CD14-positive monocyte (primary cell): ENCODE measurements around the gene HTT-AS. TPM values are rescaled to one million over a fixed set of nuclear protein-coding genes. Genes with fewer than 3 reads are reported as not detected.
A peak's percentile ranks its signal among the peaks of the same experiment; 100 is the strongest.

Experiments
- DNase-seq, 3 donors: peaks; one replicate each; pipeline ENCODE4 v3.0.0-alpha.2; 2011 to 2022
- H2AFZ ChIP-seq: 2 replicates; pipeline ENCODE4 v1.6.0; 2012; ENCODE audit warnings: mild to moderate bottlenecking, low read depth, low read length, inconsistent platforms; ENCODE audit not compliant: insufficient read depth, poor library complexity, severe bottlenecking
- H3K27ac ChIP-seq, 2 donors: 1 replicate in 1 of 2; 2 replicates in 1 of 2; pipeline ENCODE4 v1.5.1; 2012 to 2013; ENCODE audit warnings: low read length in 2 of 2, control low read depth in 1 of 2, inconsistent platforms in 1 of 2, low read depth in 1 of 2, mild to moderate bottlenecking in 1 of 2
- H3K27me3 ChIP-seq, 2 donors: one replicate each; pipeline versions ENCODE4 v1.6.0 to v1.6.1; 2011 to 2013; ENCODE audit warnings: low read length in 2 of 2; ENCODE audit not compliant: control insufficient read depth in 2 of 2, insufficient read depth in 2 of 2
- H3K36me3 ChIP-seq, 2 donors: replicated peaks in 1 of 2; 1 replicate in 1 of 2; 2 replicates in 1 of 2; pipeline versions ENCODE4 v1.5.1 to v1.6.1; 2012 to 2013; ENCODE audit warnings: low read length in 2 of 2, control low read depth in 1 of 2, inconsistent platforms in 1 of 2, mild to moderate bottlenecking in 1 of 2; ENCODE audit not compliant: insufficient read depth in 2 of 2, control insufficient read depth in 1 of 2
- H3K4me1 ChIP-seq, 2 donors: 1 replicate in 1 of 2; 2 replicates in 1 of 2; pipeline versions ENCODE4 v1.5.1 to v1.6.1; 2012 to 2013; ENCODE audit warnings: low read length in 2 of 2, control low read depth in 1 of 2, inconsistent platforms in 1 of 2, mild to moderate bottlenecking in 1 of 2, moderate library complexity in 1 of 2; ENCODE audit not compliant: insufficient read depth in 2 of 2, control insufficient read depth in 1 of 2
- H3K4me2 ChIP-seq: replicated peaks from 2 replicates; pipeline ENCODE3; 2012; ENCODE audit warnings: low read length, moderate library complexity, mild to moderate bottlenecking; ENCODE audit not compliant: poor library complexity, severe bottlenecking; ENCODE audit errors: extremely low read depth
- H3K4me3 ChIP-seq, 3 experiments: fragments of 200-600 bp in 1 of 3; sonication (generic) in 1 of 3; replicated peaks in 1 of 3; 1 replicate in 2 of 3; 2 replicates in 1 of 3; pipeline ENCODE4 v1.5.1; 2011 to 2013; ENCODE audit warnings: low read length in 3 of 3, mild to moderate bottlenecking in 3 of 3, control low read depth in 2 of 3, low read depth in 2 of 3, inconsistent platforms in 1 of 3, moderate library complexity in 1 of 3
- H3K79me2 ChIP-seq: 2 replicates; pipeline ENCODE4 v1.6.0; 2012; ENCODE audit warnings: mild to moderate bottlenecking, control low read depth, inconsistent platforms, low read length, moderate library complexity; ENCODE audit not compliant: insufficient read depth
- H3K9ac ChIP-seq: 2 replicates; pipeline ENCODE4 v1.6.0; 2017; ENCODE audit warnings: low read length, mild to moderate bottlenecking; ENCODE audit not compliant: insufficient read depth, poor library complexity, severe bottlenecking
- H3K9me3 ChIP-seq, 2 donors: replicated peaks in 1 of 2; 1 replicate in 1 of 2; 2 replicates in 1 of 2; pipeline versions ENCODE4 v1.5.1 to v1.6.1; 2012 to 2013; ENCODE audit warnings: low read length in 2 of 2, control low read depth in 1 of 2; ENCODE audit not compliant: control insufficient read depth in 1 of 2, insufficient read depth in 1 of 2
- H4K20me1 ChIP-seq: 2 replicates; pipeline ENCODE4 v1.6.0; 2012; ENCODE audit warnings: mild to moderate bottlenecking, low read length, control low read depth, moderate library complexity; ENCODE audit not compliant: insufficient read depth
- H3K27ac Mint-ChIP-seq, 7 donors: one replicate each; pipeline ENCODE4 v1.8.0; 2020; ENCODE audit warnings: mild to moderate bottlenecking in 7 of 7, mixed read lengths in 7 of 7, moderate library complexity in 6 of 7, inconsistent platforms in 2 of 7
- H3K27me3 Mint-ChIP-seq, 3 donors: one replicate each; pipeline ENCODE4 v1.8.0; 2021 to 2022; ENCODE audit warnings: low read depth in 3 of 3, mild to moderate bottlenecking in 3 of 3, mixed read lengths in 3 of 3, moderate library complexity in 3 of 3, inconsistent platforms in 1 of 3
- H3K36me3 Mint-ChIP-seq, 2 donors: one replicate each; pipeline ENCODE4 v1.8.0; 2020; ENCODE audit warnings: mixed read lengths in 2 of 2, inconsistent platforms in 1 of 2, mild to moderate bottlenecking in 1 of 2
- H3K4me1 Mint-ChIP-seq: one replicate; pipeline ENCODE4 v1.8.0; 2020; ENCODE audit warnings: mild to moderate bottlenecking, mixed read lengths
- H3K4me3 Mint-ChIP-seq, 2 donors: one replicate each; pipeline ENCODE4 v1.8.0; 2020; ENCODE audit warnings: mild to moderate bottlenecking in 2 of 2, mixed read lengths in 2 of 2, moderate library complexity in 1 of 2
- H3K9me3 Mint-ChIP-seq, 7 donors: one replicate each; pipeline ENCODE4 v1.8.0; 2020 to 2022; ENCODE audit warnings: mixed read lengths in 7 of 7, mild to moderate bottlenecking in 6 of 7, moderate library complexity in 6 of 7, inconsistent platforms in 2 of 7
- WGBS: methylation state at CpG from one replicate; pipeline ENCODE4 v1.1.5; 2013; ENCODE audit warnings: missing lambda C conversion rate; ENCODE audit not compliant: insufficient coverage; 5-methylcytosine and 5-hydroxymethylcytosine counted together
- intact Hi-C, 2 donors: fragments of 100-400 bp; cut with micrococcal nuclease; formaldehyde crosslinking; loops; one replicate each; pipeline versions ENCODE4 v1.15.0 to v1.15.1; 2023
- polyA plus RNA-seq, 3 donors: library from polyadenylated mRNA; depleted of rRNA in 1 of 3; unstranded in 2 of 3; stranded (reverse) in 1 of 3; fragments of 300-500 nt in 2 of 3; fragments of >200 nt in 1 of 3; fragmentation: Illumina TruSeq in 2 of 3; gene quantifications; 1 replicate in 2 of 3; 2 replicates in 1 of 3; pipeline ENCODE4 v1.2.3, GENCODE V29; 2012 to 2021
- TF ChIP-seq, protein P1 (sequence below): fragments of 200-600 bp; IDR thresholded peaks from one replicate; pipeline ENCODE4 v1.8.0; 2022; ENCODE audit warnings: antibody characterized with exemption, mild to moderate bottlenecking

The HTT-AS gene
- polyA plus RNA-seq, 3 donors: not detected

DNA sequence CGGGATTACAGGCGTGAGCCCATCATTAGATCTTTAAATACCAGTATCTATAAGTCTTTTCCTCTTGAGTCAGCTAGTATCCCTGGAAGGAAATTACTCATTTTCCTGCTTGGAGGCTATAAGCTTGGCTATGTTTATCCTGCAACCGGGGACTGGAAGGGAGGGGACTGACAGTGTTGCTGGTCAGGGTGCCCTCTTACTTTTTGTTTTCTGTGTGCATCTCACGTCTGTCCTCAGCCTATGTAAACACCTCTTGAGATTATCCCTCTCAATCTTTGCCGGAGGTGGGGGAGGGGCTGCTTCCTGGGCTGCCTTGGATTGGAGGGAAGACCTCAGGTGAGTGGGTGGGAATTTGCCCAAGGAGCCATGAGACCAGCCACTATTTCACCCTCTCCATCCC, 37.1 kb upstream of the HTT-AS start:
- H2AFZ ChIP-seq: no peak overlapping the region
- intact Hi-C loops: no loop called here
- H3K9me3 Mint-ChIP-seq: no peaks in the 10 kb centered on the region
- H3K4me1 Mint-ChIP-seq: peaks cover 7% of the 10 kb centered on the region
- H3K4me2 ChIP-seq: no peak overlapping the region
- TF ChIP-seq, protein P1, sequence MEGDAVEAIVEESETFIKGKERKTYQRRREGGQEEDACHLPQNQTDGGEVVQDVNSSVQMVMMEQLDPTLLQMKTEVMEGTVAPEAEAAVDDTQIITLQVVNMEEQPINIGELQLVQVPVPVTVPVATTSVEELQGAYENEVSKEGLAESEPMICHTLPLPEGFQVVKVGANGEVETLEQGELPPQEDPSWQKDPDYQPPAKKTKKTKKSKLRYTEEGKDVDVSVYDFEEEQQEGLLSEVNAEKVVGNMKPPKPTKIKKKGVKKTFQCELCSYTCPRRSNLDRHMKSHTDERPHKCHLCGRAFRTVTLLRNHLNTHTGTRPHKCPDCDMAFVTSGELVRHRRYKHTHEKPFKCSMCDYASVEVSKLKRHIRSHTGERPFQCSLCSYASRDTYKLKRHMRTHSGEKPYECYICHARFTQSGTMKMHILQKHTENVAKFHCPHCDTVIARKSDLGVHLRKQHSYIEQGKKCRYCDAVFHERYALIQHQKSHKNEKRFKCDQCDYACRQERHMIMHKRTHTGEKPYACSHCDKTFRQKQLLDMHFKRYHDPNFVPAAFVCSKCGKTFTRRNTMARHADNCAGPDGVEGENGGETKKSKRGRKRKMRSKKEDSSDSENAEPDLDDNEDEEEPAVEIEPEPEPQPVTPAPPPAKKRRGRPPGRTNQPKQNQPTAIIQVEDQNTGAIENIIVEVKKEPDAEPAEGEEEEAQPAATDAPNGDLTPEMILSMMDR: no peak
- H3K27me3 Mint-ChIP-seq: peaks cover 0 to 1% (median 0%) of the 10 kb centered on the region in 3 donors
- H4K20me1 ChIP-seq: peaks cover 16% of the 10 kb centered on the region
- H3K9me3 ChIP-seq: no peaks in the 10 kb centered on the region
- peaks cover 91 to 95% of the 10 kb centered on the region in 2 donors for H3K36me3 Mint-ChIP-seq
- no peaks in the 10 kb centered on the region for H3K27me3 ChIP-seq
- no peak for DNase-seq
- 100% methylated on average over 1 of the region's 5 CpGs for WGBS
- H3K4me1 ChIP-seq: peaks cover under 1 to 2% of the 10 kb centered on the region in 2 donors
- H3K27ac Mint-ChIP-seq: peak overlapping the region in 1 of 7 donors; percentile 79
- no peak overlapping the region for H3K4me3 ChIP-seq
- H3K4me3 Mint-ChIP-seq: no peak overlapping the region
- H3K27ac ChIP-seq: no peak overlapping the region
- H3K36me3 ChIP-seq: peaks cover 85 to 96% of the 10 kb centered on the region in 2 donors
- H3K79me2 ChIP-seq: no peaks in the 10 kb centered on the region
- H3K9ac ChIP-seq: no peak overlapping the region

DNA sequence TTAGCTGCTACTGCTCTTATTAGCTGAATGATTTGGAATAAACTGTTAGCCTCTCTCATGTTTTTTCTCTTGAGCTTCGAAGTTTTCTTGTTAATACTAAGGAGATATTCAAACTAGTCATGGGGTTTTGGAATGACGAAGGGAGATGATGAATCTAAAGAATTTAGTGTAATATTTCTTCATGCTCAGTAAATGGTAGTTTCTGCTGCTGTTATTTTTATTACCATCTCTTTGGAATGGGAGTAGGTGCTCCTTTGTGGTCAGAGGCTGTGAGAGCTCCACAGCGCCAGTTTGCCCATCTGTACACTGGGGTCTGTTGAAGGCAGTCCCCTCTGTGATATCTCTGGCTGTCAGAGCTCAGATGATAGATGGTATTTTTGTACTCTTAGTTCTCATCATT, 33.9 kb upstream of the HTT-AS start:
- no peaks in the 10 kb centered on the region for H3K9me3 ChIP-seq
- H3K4me2 ChIP-seq: no peak overlapping the region
- no CpG with 5 or more reads among the region's 3 CpGs for WGBS
- Mint-ChIP-seq H3K27me3 (peaks cover 0 to 3% (median 1%) of the 10 kb centered on the region in 3 donors), H3K27ac (peak overlapping the region in 3 of 7 donors; percentile 27 to 67 (median 63)), H3K9me3 (no peaks in the 10 kb centered on the region), H3K4me3 (no peak overlapping the region), H3K4me1 (peaks cover 11% of the 10 kb centered on the region), H3K36me3 (peaks cover 78 to 88% of the 10 kb centered on the region in 2 donors)
- no peaks in the 10 kb centered on the region for H3K27me3 ChIP-seq
- peaks cover 36% of the 10 kb centered on the region for H4K20me1 ChIP-seq
- TF ChIP-seq, protein P1: no peak
- H3K4me3 ChIP-seq: no peak overlapping the region
- H3K9ac ChIP-seq: no peak overlapping the region
- H3K36me3 ChIP-seq: peaks cover 76 to 93% of the 10 kb centered on the region in 2 donors
- DNase-seq: no peak
- H3K27ac ChIP-seq: no peak overlapping the region
- no peak overlapping the region for H2AFZ ChIP-seq
- H3K79me2 ChIP-seq: no peaks in the 10 kb centered on the region
- intact Hi-C loops: no loop called here
- H3K4me1 ChIP-seq: peaks cover 2 to 6% of the 10 kb centered on the region in 2 donors
